GM23338 (cell line): ENCODE results near the gene PROSER1. TPM values are rescaled to one million over a fixed set of nuclear protein-coding genes. Genes with fewer than 3 reads are reported as not detected.

Experiments used
- ATAC-seq: fragments of 200-7000 bp; cut with Tn5 transposase; 3 replicates; pipeline ENCODE4 v1.9.1; 2020
- DNase-seq: peaks from one replicate; pipeline ENCODE4 v3.0.0-alpha.2; 2015; ENCODE audit warnings: low spot score
- H2AFZ ChIP-seq: fragments of 200-600 bp; sonication (generic); 2 replicates; pipeline ENCODE4 v1.8.0; 2016; ENCODE audit warnings: antibody characterized with exemption, mild to moderate bottlenecking, moderate library complexity
- H3F3A ChIP-seq: fragments of 200-600 bp; sonication (generic); replicated peaks from 2 replicates; pipeline ENCODE4 v1.8.0; 2017; ENCODE audit warnings: antibody characterized with exemption, mixed run types, low read depth
- H3K27ac ChIP-seq: fragments of 200-600 bp; sonication (generic); 2 replicates; pipeline ENCODE4 v1.6.1; 2016; ENCODE audit warnings: low read depth
- H3K27me3 ChIP-seq: fragments of 200-600 bp; sonication (generic); 2 replicates; pipeline ENCODE4 v1.8.0; 2016; ENCODE audit warnings: mild to moderate bottlenecking, mixed run types, moderate library complexity; ENCODE audit not compliant: insufficient read depth
- H3K36me3 ChIP-seq: fragments of 200-600 bp; sonication (generic); 2 replicates; pipeline ENCODE4 v1.8.0; 2016; ENCODE audit warnings: mild to moderate bottlenecking; ENCODE audit not compliant: insufficient read depth
- H3K4me1 ChIP-seq: fragments of 200-600 bp; sonication (generic); 2 replicates; pipeline ENCODE4 v1.8.0; 2016; ENCODE audit warnings: mild to moderate bottlenecking, moderate library complexity; ENCODE audit not compliant: insufficient read depth
- H3K4me2 ChIP-seq: fragments of 200-600 bp; sonication (generic); 2 replicates; pipeline ENCODE4 v1.7.1; 2017; ENCODE audit warnings: mixed run types
- H3K4me3 ChIP-seq: fragments of 200-600 bp; sonication (generic); 2 replicates; pipeline ENCODE4 v1.6.1; 2016; ENCODE audit warnings: mixed run types
- H3K79me2 ChIP-seq: fragments of 200-600 bp; sonication (generic); replicated peaks from 2 replicates; pipeline ENCODE4 v1.8.0; 2017; ENCODE audit warnings: mild to moderate bottlenecking; ENCODE audit not compliant: insufficient read depth
- H3K9me2 ChIP-seq: fragments of 200-600 bp; sonication (generic); 2 replicates; pipeline ENCODE4 v1.8.0; 2017; ENCODE audit not compliant: insufficient read depth
- H4K20me1 ChIP-seq: fragments of 200-600 bp; sonication (generic); replicated peaks from 2 replicates; pipeline ENCODE4 v1.8.0; 2017; ENCODE audit warnings: mild to moderate bottlenecking; ENCODE audit not compliant: insufficient read depth
- H3K27ac Mint-ChIP-seq: 2 replicates; pipeline ENCODE4 v1.8.0; 2020; ENCODE audit warnings: inconsistent platforms, mild to moderate bottlenecking, moderate library complexity, mixed read lengths
- H3K27me3 Mint-ChIP-seq: 3 replicates; pipeline ENCODE4 v1.8.0; 2022; ENCODE audit warnings: low read depth, mild to moderate bottlenecking, moderate library complexity, mixed read lengths, inconsistent platforms; ENCODE audit not compliant: insufficient read depth, poor library complexity
- H3K36me3 Mint-ChIP-seq: 3 replicates; pipeline ENCODE4 v1.8.0; 2021; ENCODE audit warnings: low read depth, mild to moderate bottlenecking, inconsistent platforms, moderate library complexity, mixed read lengths
- H3K4me1 Mint-ChIP-seq: 3 replicates; pipeline ENCODE4 v1.8.0; 2020; ENCODE audit warnings: mild to moderate bottlenecking, inconsistent platforms, mixed read lengths
- H3K4me3 Mint-ChIP-seq: 3 replicates; pipeline ENCODE4 v1.8.0; 2021; ENCODE audit warnings: moderate library complexity, mild to moderate bottlenecking, inconsistent platforms, mixed read lengths
- H3K9me3 Mint-ChIP-seq: 3 replicates; pipeline ENCODE4 v1.8.0; 2020; ENCODE audit warnings: moderate library complexity, mild to moderate bottlenecking, inconsistent platforms, mixed read lengths
- CREB1 ChIP-seq: fragments of 250-450 bp; sonication (Bioruptor Pico); IDR thresholded peaks from 2 replicates; pipeline ENCODE4 v1.5.0; 2020; ENCODE audit warnings: low read depth, mild to moderate bottlenecking, moderate library complexity
- EZH2 ChIP-seq: fragments of 200-600 bp; sonication (generic); IDR thresholded peaks from one replicate; pipeline ENCODE4 v1.8.0; 2017; ENCODE audit warnings: antibody characterized with exemption, mild to moderate bottlenecking, low read depth; ENCODE audit not compliant: unreplicated experiment
- EZH2phosphoT487 ChIP-seq: fragments of 200-600 bp; sonication (generic); IDR thresholded peaks from one replicate; pipeline ENCODE4 v1.8.1; 2018; ENCODE audit warnings: antibody characterized with exemption; ENCODE audit not compliant: unreplicated experiment
- JUNB ChIP-seq: IDR thresholded peaks from one replicate; pipeline ENCODE4 v1.6.1; 2016; ENCODE audit warnings: antibody characterized with exemption; ENCODE audit not compliant: unreplicated experiment
- NANOG ChIP-seq: IDR thresholded peaks from 2 replicates; pipeline ENCODE4 v1.6.1; 2016; ENCODE audit warnings: antibody characterized with exemption, borderline replicate concordance
- POLR2AphosphoS5 ChIP-seq: IDR thresholded peaks from 2 replicates; pipeline ENCODE4 v1.6.1; 2016; ENCODE audit warnings: antibody characterized with exemption, low read depth
- STAT1 ChIP-seq: IDR thresholded peaks from one replicate; pipeline ENCODE4 v1.6.1; 2016; ENCODE audit warnings: antibody characterized with exemption; ENCODE audit not compliant: unreplicated experiment
- ZNF114 ChIP-seq: fragments of 250-450 bp; sonication (Bioruptor Pico); IDR thresholded peaks from 2 replicates; pipeline ENCODE4 v1.5.0; 2020; ENCODE audit warnings: mild to moderate bottlenecking, moderate library complexity
- ZNF331 ChIP-seq: fragments of 250-450 bp; sonication (Bioruptor Pico); IDR thresholded peaks from 2 replicates; pipeline ENCODE4 v1.5.0; 2020; ENCODE audit warnings: low read depth, mild to moderate bottlenecking, moderate library complexity
- polyA plus RNA-seq: library from polyadenylated mRNA; unstranded; fragments of >200 nt; fragmentation: Nextera tagmentation; extraction: Ambion mirVana; gene quantifications from 2 replicates; pipeline ENCODE4 v1.2.1, GENCODE V29; 2016
- total RNA-seq: library from RNA; depleted of rRNA; stranded (reverse); fragments of >200 nt; shearing (Covaris generic); gene quantifications from 2 replicates; pipeline ENCODE4 v1.2.3, GENCODE V29; 2014
- TF ChIP-seq, protein P1 (sequence below): fragments of 250-450 bp; sonication (Bioruptor Pico); IDR thresholded peaks from 2 replicates; pipeline ENCODE4 v1.5.0; 2020; ENCODE audit warnings: mild to moderate bottlenecking, moderate library complexity
- TF ChIP-seq, protein P2 (sequence below): IDR thresholded peaks from 2 replicates; pipeline ENCODE4 v1.6.1; 2016; ENCODE audit warnings: antibody characterized with exemption
- TF ChIP-seq, protein P3 (sequence below): IDR thresholded peaks from one replicate; pipeline ENCODE4 v1.6.1; 2018; ENCODE audit warnings: antibody characterized with exemption; ENCODE audit not compliant: unreplicated experiment
- TF ChIP-seq, protein P4 (sequence below), 2 experiments: fragments of 200-600 bp in 1 of 2; sonication (generic) in 1 of 2; conservative IDR thresholded peaks; 2 replicates each; pipeline versions ENCODE4 v1.5.1 to v1.6.1; 2016 to 2017; ENCODE audit warnings: antibody characterized with exemption in 2 of 2, low read depth in 2 of 2, mild to moderate bottlenecking in 2 of 2, moderate library complexity in 1 of 2

PROSER1 gene
- total and polyA plus RNA-seq, 2 experiments from 2014 or later: 64.9 to 116 TPM

DNA sequence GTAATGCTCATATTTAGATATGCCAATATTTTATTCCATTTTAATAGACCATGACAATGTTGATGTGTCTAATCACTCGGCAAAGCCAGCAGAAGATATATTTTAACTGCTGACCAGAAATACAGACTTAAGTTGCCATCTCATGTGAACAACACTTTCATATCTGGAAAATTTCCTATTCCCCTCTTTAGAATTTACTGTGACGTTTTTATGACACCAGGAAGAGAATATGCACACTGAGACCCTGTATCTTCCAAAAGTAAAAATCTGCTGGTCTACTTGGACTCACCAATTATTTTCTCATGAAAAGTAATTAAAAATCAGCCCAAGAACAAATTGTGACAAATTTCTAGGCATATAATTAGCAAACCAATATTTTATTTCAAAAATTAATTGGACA, 2.1 kb downstream of the PROSER1 start:
- ATAC-seq: no peak
- Histone ChIP-seq H3F3A (no peaks in the 10 kb centered on the region), H3K4me1 (peaks cover 19% of the 10 kb centered on the region), H2AFZ (no peak overlapping the region), H3K4me3 (peak overlapping the region; percentile 86), H4K20me1 (peaks cover 29% of the 10 kb centered on the region; the same call in 1 of the 2 replicates), H3K79me2 (peaks cover 76% of the 10 kb centered on the region), H3K27ac (no peak overlapping the region), H3K4me2 (peak overlapping the region; percentile 76), H3K27me3 (no peaks in the 10 kb centered on the region), H3K36me3 (no peaks in the 10 kb centered on the region), H3K9me2 (no peaks in the 10 kb centered on the region)
- Mint-ChIP-seq H3K27ac (peak overlapping the region; percentile 20; the same call in 1 of the 2 replicates), H3K27me3 (peaks cover 2% of the 10 kb centered on the region), H3K9me3 (no peaks in the 10 kb centered on the region), H3K36me3 (peaks cover 20% of the 10 kb centered on the region), H3K4me1 (peaks cover 32% of the 10 kb centered on the region), H3K4me3 (peak overlapping the region; percentile 93)
- TF ChIP-seq POLR2AphosphoS5 (no peak), NANOG (no peak), ZNF114 (no peak), JUNB (no peak), ZNF331 (no peak), STAT1 (no peak), EZH2 (no peak), EZH2phosphoT487 (no peak), CREB1 (CRISPR knock-in tag) (no peak)
- TF ChIP-seq, protein P1, sequence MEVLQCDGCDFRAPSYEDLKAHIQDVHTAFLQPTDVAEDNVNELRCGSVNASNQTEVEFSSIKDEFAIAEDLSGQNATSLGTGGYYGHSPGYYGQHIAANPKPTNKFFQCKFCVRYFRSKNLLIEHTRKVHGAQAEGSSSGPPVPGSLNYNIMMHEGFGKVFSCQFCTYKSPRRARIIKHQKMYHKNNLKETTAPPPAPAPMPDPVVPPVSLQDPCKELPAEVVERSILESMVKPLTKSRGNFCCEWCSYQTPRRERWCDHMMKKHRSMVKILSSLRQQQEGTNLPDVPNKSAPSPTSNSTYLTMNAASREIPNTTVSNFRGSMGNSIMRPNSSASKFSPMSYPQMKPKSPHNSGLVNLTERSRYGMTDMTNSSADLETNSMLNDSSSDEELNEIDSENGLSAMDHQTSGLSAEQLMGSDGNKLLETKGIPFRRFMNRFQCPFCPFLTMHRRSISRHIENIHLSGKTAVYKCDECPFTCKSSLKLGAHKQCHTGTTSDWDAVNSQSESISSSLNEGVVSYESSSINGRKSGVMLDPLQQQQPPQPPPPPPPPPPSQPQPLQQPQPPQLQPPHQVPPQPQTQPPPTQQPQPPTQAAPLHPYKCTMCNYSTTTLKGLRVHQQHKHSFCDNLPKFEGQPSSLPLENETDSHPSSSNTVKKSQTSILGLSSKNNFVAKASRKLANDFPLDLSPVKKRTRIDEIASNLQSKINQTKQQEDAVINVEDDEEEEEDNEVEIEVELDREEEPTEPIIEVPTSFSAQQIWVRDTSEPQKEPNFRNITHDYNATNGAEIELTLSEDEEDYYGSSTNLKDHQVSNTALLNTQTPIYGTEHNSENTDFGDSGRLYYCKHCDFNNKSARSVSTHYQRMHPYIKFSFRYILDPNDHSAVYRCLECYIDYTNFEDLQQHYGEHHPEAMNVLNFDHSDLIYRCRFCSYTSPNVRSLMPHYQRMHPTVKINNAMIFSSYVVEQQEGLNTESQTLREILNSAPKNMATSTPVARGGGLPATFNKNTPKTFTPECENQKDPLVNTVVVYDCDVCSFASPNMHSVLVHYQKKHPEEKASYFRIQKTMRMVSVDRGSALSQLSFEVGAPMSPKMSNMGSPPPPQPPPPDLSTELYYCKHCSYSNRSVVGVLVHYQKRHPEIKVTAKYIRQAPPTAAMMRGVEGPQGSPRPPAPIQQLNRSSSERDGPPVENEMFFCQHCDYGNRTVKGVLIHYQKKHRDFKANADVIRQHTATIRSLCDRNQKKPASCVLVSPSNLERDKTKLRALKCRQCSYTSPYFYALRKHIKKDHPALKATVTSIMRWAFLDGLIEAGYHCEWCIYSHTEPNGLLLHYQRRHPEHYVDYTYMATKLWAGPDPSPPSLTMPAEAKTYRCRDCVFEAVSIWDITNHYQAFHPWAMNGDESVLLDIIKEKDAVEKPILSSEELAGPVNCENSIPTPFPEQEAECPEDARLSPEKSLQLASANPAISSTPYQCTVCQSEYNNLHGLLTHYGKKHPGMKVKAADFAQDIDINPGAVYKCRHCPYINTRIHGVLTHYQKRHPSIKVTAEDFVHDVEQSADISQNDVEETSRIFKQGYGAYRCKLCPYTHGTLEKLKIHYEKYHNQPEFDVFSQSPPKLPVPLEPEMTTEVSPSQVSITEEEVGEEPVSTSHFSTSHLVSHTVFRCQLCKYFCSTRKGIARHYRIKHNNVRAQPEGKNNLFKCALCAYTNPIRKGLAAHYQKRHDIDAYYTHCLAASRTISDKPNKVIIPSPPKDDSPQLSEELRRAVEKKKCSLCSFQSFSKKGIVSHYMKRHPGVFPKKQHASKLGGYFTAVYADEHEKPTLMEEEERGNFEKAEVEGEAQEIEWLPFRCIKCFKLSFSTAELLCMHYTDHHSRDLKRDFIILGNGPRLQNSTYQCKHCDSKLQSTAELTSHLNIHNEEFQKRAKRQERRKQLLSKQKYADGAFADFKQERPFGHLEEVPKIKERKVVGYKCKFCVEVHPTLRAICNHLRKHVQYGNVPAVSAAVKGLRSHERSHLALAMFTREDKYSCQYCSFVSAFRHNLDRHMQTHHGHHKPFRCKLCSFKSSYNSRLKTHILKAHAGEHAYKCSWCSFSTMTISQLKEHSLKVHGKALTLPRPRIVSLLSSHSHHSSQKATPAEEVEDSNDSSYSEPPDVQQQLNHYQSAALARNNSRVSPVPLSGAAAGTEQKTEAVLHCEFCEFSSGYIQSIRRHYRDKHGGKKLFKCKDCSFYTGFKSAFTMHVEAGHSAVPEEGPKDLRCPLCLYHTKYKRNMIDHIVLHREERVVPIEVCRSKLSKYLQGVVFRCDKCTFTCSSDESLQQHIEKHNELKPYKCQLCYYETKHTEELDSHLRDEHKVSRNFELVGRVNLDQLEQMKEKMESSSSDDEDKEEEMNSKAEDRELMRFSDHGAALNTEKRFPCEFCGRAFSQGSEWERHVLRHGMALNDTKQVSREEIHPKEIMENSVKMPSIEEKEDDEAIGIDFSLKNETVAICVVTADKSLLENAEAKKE (CRISPR knock-in tag): no peak
- TF ChIP-seq, protein P2, sequence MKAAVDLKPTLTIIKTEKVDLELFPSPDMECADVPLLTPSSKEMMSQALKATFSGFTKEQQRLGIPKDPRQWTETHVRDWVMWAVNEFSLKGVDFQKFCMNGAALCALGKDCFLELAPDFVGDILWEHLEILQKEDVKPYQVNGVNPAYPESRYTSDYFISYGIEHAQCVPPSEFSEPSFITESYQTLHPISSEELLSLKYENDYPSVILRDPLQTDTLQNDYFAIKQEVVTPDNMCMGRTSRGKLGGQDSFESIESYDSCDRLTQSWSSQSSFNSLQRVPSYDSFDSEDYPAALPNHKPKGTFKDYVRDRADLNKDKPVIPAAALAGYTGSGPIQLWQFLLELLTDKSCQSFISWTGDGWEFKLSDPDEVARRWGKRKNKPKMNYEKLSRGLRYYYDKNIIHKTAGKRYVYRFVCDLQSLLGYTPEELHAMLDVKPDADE: no peak
- TF ChIP-seq, protein P3, sequence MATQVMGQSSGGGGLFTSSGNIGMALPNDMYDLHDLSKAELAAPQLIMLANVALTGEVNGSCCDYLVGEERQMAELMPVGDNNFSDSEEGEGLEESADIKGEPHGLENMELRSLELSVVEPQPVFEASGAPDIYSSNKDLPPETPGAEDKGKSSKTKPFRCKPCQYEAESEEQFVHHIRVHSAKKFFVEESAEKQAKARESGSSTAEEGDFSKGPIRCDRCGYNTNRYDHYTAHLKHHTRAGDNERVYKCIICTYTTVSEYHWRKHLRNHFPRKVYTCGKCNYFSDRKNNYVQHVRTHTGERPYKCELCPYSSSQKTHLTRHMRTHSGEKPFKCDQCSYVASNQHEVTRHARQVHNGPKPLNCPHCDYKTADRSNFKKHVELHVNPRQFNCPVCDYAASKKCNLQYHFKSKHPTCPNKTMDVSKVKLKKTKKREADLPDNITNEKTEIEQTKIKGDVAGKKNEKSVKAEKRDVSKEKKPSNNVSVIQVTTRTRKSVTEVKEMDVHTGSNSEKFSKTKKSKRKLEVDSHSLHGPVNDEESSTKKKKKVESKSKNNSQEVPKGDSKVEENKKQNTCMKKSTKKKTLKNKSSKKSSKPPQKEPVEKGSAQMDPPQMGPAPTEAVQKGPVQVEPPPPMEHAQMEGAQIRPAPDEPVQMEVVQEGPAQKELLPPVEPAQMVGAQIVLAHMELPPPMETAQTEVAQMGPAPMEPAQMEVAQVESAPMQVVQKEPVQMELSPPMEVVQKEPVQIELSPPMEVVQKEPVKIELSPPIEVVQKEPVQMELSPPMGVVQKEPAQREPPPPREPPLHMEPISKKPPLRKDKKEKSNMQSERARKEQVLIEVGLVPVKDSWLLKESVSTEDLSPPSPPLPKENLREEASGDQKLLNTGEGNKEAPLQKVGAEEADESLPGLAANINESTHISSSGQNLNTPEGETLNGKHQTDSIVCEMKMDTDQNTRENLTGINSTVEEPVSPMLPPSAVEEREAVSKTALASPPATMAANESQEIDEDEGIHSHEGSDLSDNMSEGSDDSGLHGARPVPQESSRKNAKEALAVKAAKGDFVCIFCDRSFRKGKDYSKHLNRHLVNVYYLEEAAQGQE: no peak
- TF ChIP-seq, protein P4, sequence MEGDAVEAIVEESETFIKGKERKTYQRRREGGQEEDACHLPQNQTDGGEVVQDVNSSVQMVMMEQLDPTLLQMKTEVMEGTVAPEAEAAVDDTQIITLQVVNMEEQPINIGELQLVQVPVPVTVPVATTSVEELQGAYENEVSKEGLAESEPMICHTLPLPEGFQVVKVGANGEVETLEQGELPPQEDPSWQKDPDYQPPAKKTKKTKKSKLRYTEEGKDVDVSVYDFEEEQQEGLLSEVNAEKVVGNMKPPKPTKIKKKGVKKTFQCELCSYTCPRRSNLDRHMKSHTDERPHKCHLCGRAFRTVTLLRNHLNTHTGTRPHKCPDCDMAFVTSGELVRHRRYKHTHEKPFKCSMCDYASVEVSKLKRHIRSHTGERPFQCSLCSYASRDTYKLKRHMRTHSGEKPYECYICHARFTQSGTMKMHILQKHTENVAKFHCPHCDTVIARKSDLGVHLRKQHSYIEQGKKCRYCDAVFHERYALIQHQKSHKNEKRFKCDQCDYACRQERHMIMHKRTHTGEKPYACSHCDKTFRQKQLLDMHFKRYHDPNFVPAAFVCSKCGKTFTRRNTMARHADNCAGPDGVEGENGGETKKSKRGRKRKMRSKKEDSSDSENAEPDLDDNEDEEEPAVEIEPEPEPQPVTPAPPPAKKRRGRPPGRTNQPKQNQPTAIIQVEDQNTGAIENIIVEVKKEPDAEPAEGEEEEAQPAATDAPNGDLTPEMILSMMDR (conservative IDR thresholded peaks at IDR 0.05; ENCODE audit: low read depth in 2 of 2): no peak
- DNase-seq: no peak
